HCT116 (cell line): Measurements from ENCODE around the gene PACRG. TPM values are rescaled to one million over a fixed set of nuclear protein-coding genes. Genes with fewer than 3 reads are reported as not detected.

Source experiments
- ATAC-seq: fragments of 200-7000 bp; cut with Tn5 transposase; 2 replicates; pipeline ENCODE4 v1.9.1; 2020; ENCODE audit warnings: mild to moderate bottlenecking, moderate library complexity
- BruUV-seq: library from RNA; stranded (reverse); fragments of 400-500 nt; replicated peaks from 2 replicates; lab custom pipeline; 2021; lab: Mats Ljungman, UMichigan
- CTCF ChIA-PET: fragments of 300-600 bp; sonication (Branson Sonifier 250); formaldehyde crosslinking; loops from one replicate; lab custom pipeline; 2021; ENCODE audit warnings: antibody characterized with exemption; lab: Charles Lee
- POLR2A ChIA-PET: fragments of 300-600, 350-600 bp; sonication (Branson Sonifier 250); formaldehyde crosslinking; loops from one replicate; lab custom pipeline; 2021; ENCODE audit warnings: antibody characterized with exemption; lab: Charles Lee
- RAD21 ChIA-PET, 2 experiments: fragments of 300-600 bp; sonication (Branson Sonifier 250); formaldehyde crosslinking; loops; one replicate each; lab custom pipeline; 2023; ENCODE audit warnings: low total read pairs in 2 of 2; ENCODE audit not compliant: uncharacterized antibody in 2 of 2, unreplicated experiment in 2 of 2, low non-redundant PET in 1 of 2; lab: Charles Lee
- DNase-seq: peaks from one replicate; pipeline ENCODE4 v3.0.0-alpha.2; 2010; ENCODE audit warnings: low read depth, low spot score
- H2AFZ ChIP-seq: fragments of 200-600 bp; shearing (Covaris generic), sonication (generic); 2 replicates; pipeline ENCODE4 v1.6.1; 2017; ENCODE audit warnings: low read depth, mixed run types, mixed read lengths, antibody characterized with exemption, low read length; ENCODE audit not compliant: poor library complexity, severe bottlenecking
- H3K27ac ChIP-seq: 2 replicates; pipeline ENCODE4 v1.5.1; 2012; ENCODE audit warnings: low read depth, low read length
- H3K27me3 ChIP-seq: fragments of 200-600 bp; sonication (generic); 2 replicates; pipeline ENCODE4 v1.6.1; 2016; ENCODE audit warnings: mixed run types, low read length, mixed read lengths; ENCODE audit not compliant: insufficient read depth
- H3K36me3 ChIP-seq, 2 experiments: fragments of 200-500 bp in 1 of 2; fragments of 200-600 bp in 1 of 2; sonication (Bioruptor generic) in 1 of 2; sonication (generic) in 1 of 2; 2 replicates each; pipeline versions ENCODE4 v1.5.1 to v1.6.1; 2014 to 2016; ENCODE audit warnings: low read length in 2 of 2, inconsistent platforms in 1 of 2, mixed read lengths in 1 of 2, mixed run types in 1 of 2; ENCODE audit not compliant: insufficient read depth in 2 of 2, control insufficient read depth in 1 of 2
- H3K4me1 ChIP-seq, 2 experiments: fragments of 200-600 bp in 1 of 2; sonication (generic) in 1 of 2; 2 replicates each; pipeline versions ENCODE4 v1.5.1 to v1.6.1; 2012 to 2017; ENCODE audit warnings: low read length in 2 of 2, inconsistent platforms in 1 of 2, mild to moderate bottlenecking in 1 of 2, mixed read lengths in 1 of 2, mixed run types in 1 of 2, moderate library complexity in 1 of 2; ENCODE audit not compliant: insufficient read depth in 2 of 2, control insufficient read depth in 1 of 2
- H3K4me2 ChIP-seq: fragments of 200-600 bp; sonication (generic); 2 replicates; pipeline ENCODE4 v1.6.1; 2017; ENCODE audit warnings: mixed run types, low read length, mixed read lengths
- H3K4me3 ChIP-seq, 2 experiments: fragments of 200-600 bp in 1 of 2; sonication (generic) in 1 of 2; replicated peaks in 1 of 2; 2 replicates each; pipeline ENCODE4 v1.5.1; 2011 to 2016; ENCODE audit warnings: low read length in 2 of 2, control low read depth in 1 of 2, low read depth in 1 of 2, mild to moderate bottlenecking in 1 of 2, mixed read lengths in 1 of 2, mixed run types in 1 of 2
- H3K79me2 ChIP-seq: fragments of 200-600 bp; sonication (generic); 2 replicates; pipeline ENCODE4 v1.6.1; 2017; ENCODE audit warnings: mild to moderate bottlenecking, mixed run types, low read length, moderate library complexity, mixed read lengths; ENCODE audit not compliant: insufficient read depth
- H3K9ac ChIP-seq: fragments of 200-600 bp; sonication (generic); 2 replicates; pipeline ENCODE4 v1.6.1; 2016; ENCODE audit warnings: low read length, mixed read lengths
- H3K9me2 ChIP-seq: fragments of 200-600 bp; sonication (generic), shearing (Covaris generic); 2 replicates; pipeline ENCODE4 v1.6.1; 2017; ENCODE audit warnings: mixed run types, mild to moderate bottlenecking, moderate library complexity; ENCODE audit not compliant: insufficient read depth
- H3K9me3 ChIP-seq, 2 experiments: fragments of 200-500 bp in 1 of 2; fragments of 200-600 bp in 1 of 2; sonication (Bioruptor generic) in 1 of 2; sonication (generic) in 1 of 2; 2 replicates each; pipeline ENCODE4 v1.6.1; 2014 to 2017; ENCODE audit warnings: low read length in 2 of 2, mixed read lengths in 2 of 2, inconsistent platforms in 1 of 2, low read depth in 1 of 2, mild to moderate bottlenecking in 1 of 2, mixed run types in 1 of 2, moderate library complexity in 1 of 2; ENCODE audit not compliant: control insufficient read depth in 1 of 2, insufficient read depth in 1 of 2
- H4K20me1 ChIP-seq: fragments of 200-600 bp; sonication (generic), shearing (Covaris generic); 2 replicates; pipeline ENCODE4 v1.6.1; 2017; ENCODE audit warnings: mixed run types, mild to moderate bottlenecking, moderate library complexity; ENCODE audit not compliant: insufficient read depth
- CTCF ChIP-seq, 3 experiments: fragments of 200-600 bp in 1 of 3; sonication (generic) in 1 of 3; IDR thresholded peaks in 2 of 3; conservative IDR thresholded peaks in 1 of 3; 2 replicates each; pipeline ENCODE4 v1.5.1; 2012 to 2017; ENCODE audit warnings: low read depth in 2 of 3, low read length in 2 of 3, antibody characterized with exemption in 1 of 3, borderline replicate concordance in 1 of 3, control low read depth in 1 of 3, mild to moderate bottlenecking in 1 of 3, mixed read lengths in 1 of 3, mixed run types in 1 of 3, moderate library complexity in 1 of 3; ENCODE audit not compliant: insufficient read depth in 1 of 3
- EGR1 ChIP-seq: IDR thresholded peaks from 2 replicates; pipeline ENCODE4 v1.6.1; 2012; ENCODE audit warnings: low read depth
- ELF1 ChIP-seq: IDR thresholded peaks from 2 replicates; pipeline ENCODE4 v1.6.1; 2012; ENCODE audit warnings: low read depth, borderline replicate concordance
- EZH2 ChIP-seq: fragments of 200-600 bp; sonication (generic); IDR thresholded peaks from 2 replicates; pipeline ENCODE4 v1.6.1; 2017; ENCODE audit warnings: antibody characterized with exemption, mixed run types
- JUND ChIP-seq: IDR thresholded peaks from 2 replicates; pipeline ENCODE4 v1.6.1; 2012
- MAX ChIP-seq: IDR thresholded peaks from 2 replicates; pipeline ENCODE4 v1.6.1; 2012
- POLR2AphosphoS5 ChIP-seq: IDR thresholded peaks from 2 replicates; pipeline ENCODE4 v1.6.1; 2011; ENCODE audit warnings: mild to moderate bottlenecking, low read depth, low read length, moderate library complexity
- SP1 ChIP-seq: IDR thresholded peaks from 2 replicates; pipeline ENCODE4 v1.6.1; 2012; ENCODE audit warnings: low read depth
- YY1 ChIP-seq: IDR thresholded peaks from 2 replicates; pipeline ENCODE4 v1.6.1; 2011; ENCODE audit warnings: low read length, low read depth, moderate library complexity, mild to moderate bottlenecking; ENCODE audit not compliant: insufficient replicate concordance; ENCODE audit errors: extremely low read depth
- ZFX ChIP-seq: fragments of 450-650 bp; IDR thresholded peaks from 2 replicates; pipeline ENCODE4 v1.6.1; 2017
- intact Hi-C: fragments of 100-400 bp; cut with micrococcal nuclease; formaldehyde crosslinking; loops from 2 replicates; pipeline ENCODE4 v1.10.0; 2022
- total RNA-seq: library from RNA; stranded (reverse); gene quantifications from one replicate; pipeline ENCODE4 v1.2.1, GENCODE V29; 2021; ENCODE audit not compliant: unreplicated experiment

PACRG gene
- total RNA-seq, 1 experiment from 2014 or later: 0.71 TPM

GRCh38 chr6:163057260-163057659 lies 329.5 kb downstream of the PACRG start (continued):
- no peak for TF ChIP-seq CTCF (IDR thresholded peaks at IDR 0.05 in 2 of 3, conservative IDR thresholded peaks at IDR 0.05 in 1 of 3; ENCODE audit: borderline replicate concordance in 1 of 3, insufficient read depth in 1 of 3, low read depth in 2 of 3, low read length in 2 of 3)
- TF ChIP-seq SP1: no peak
- TF ChIP-seq MAX: no peak
- no peak for TF ChIP-seq EGR1

- Histone ChIP-seq H3K27me3 (no peaks in the 10 kb centered on the region), H3K79me2 (no peaks in the 10 kb centered on the region), H2AFZ (no peak overlapping the region)
- intact Hi-C loops: no loop called here
- no TSS peak for BruUV-seq
- POLR2A ChIA-PET: no interaction called here
- no peak for TF ChIP-seq EZH2
- no peak for TF ChIP-seq ZFX
- no peak for TF ChIP-seq ELF1
- no peak for TF ChIP-seq YY1
- TF ChIP-seq JUND: no peak
- TF ChIP-seq POLR2AphosphoS5: no peak
- TF ChIP-seq, all 23 proteins: peak for 0
- H3K9ac ChIP-seq: no peak overlapping the region
- no peaks in the 10 kb centered on the region for H4K20me1 ChIP-seq
- H3K9me3 ChIP-seq: peaks cover 0 to 4% of the 10 kb centered on the region in 2 experiments; a peak in 1 of 4 replicates
- H3K9me2 ChIP-seq: no peaks in the 10 kb centered on the region
- H3K36me3 ChIP-seq: no peaks in the 10 kb centered on the region
- H3K4me3 ChIP-seq: no peak overlapping the region
- RAD21 ChIA-PET: no interaction called here
- H3K4me2 ChIP-seq: no peak overlapping the region
- CTCF ChIA-PET: no interaction called here
- no peak overlapping the region for H3K27ac ChIP-seq
- no peaks in the 10 kb centered on the region for H3K4me1 ChIP-seq
- ATAC-seq (no peak), DNase-seq (no peak)
Observed at GRCh38 chr6:163062790-163063189, 335.0 kb downstream of the PACRG start.
